ENCODE results near the gene OSGEP. TPM values are rescaled to one million over a fixed set of nuclear protein-coding genes. Genes with fewer than 3 reads are reported as not detected.
A peak's percentile ranks its signal among the peaks of the same experiment; 100 is the strongest.

The OSGEP gene
- total and polyA plus RNA-seq, 2 of the 13 experiments (the other 11 are each of a cell fraction or from before 2014, with no cell fraction given): 39.7 to 41.1 TPM

DNA sequence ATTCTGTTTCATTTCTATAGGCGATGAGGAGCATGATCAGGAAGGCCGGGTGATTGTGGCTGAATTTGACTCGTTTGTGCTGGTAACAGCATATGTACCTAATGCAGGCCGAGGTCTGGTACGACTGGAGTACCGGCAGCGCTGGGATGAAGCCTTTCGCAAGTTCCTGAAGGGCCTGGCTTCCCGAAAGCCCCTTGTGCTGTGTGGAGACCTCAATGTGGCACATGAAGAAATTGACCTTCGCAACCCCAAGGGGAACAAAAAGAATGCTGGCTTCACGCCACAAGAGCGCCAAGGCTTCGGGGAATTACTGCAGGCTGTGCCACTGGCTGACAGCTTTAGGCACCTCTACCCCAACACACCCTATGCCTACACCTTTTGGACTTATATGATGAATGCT is 2.4 kb upstream of the OSGEP start (continued):
- TF ChIP-seq, protein P1, sequence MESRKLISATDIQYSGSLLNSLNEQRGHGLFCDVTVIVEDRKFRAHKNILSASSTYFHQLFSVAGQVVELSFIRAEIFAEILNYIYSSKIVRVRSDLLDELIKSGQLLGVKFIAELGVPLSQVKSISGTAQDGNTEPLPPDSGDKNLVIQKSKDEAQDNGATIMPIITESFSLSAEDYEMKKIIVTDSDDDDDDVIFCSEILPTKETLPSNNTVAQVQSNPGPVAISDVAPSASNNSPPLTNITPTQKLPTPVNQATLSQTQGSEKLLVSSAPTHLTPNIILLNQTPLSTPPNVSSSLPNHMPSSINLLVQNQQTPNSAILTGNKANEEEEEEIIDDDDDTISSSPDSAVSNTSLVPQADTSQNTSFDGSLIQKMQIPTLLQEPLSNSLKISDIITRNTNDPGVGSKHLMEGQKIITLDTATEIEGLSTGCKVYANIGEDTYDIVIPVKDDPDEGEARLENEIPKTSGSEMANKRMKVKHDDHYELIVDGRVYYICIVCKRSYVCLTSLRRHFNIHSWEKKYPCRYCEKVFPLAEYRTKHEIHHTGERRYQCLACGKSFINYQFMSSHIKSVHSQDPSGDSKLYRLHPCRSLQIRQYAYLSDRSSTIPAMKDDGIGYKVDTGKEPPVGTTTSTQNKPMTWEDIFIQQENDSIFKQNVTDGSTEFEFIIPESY (CRISPR knock-in tag; IDR thresholded peaks at IDR 0.05): peak; percentile 75
- TF ChIP-seq ZNF614 (CRISPR knock-in tag; IDR thresholded peaks at IDR 0.05; ENCODE audit: borderline replicate concordance): no peak
- TF ChIP-seq MEIS2 (CRISPR knock-in tag; IDR thresholded peaks at IDR 0.05): no peak
- no peak for TF ChIP-seq WIZ (CRISPR knock-in tag; IDR thresholded peaks at IDR 0.05)
- no peak for TF ChIP-seq U2AF2 (IDR thresholded peaks at IDR 0.05; ENCODE audit: low read depth, low read length)
- 0 out of 2 replicates have a peak, but pooled peaks have one; percentile 27 for TF ChIP-seq PHF20 (CRISPR knock-in tag; IDR thresholded peaks at IDR 0.05)
- peak; percentile 61 for TF ChIP-seq POLR2G (IDR thresholded peaks at IDR 0.05; ENCODE audit: low read depth, low read length)
- TF ChIP-seq NR2F2 (IDR thresholded peaks at IDR 0.05; ENCODE audit: borderline replicate concordance, low read depth): no peak
- 0 out of 2 replicates have a peak, but pooled peaks have one; percentile 24 for TF ChIP-seq ZXDC (CRISPR knock-in tag; IDR thresholded peaks at IDR 0.05)
- TF ChIP-seq PAF1 (CRISPR knock-in tag; IDR thresholded peaks at IDR 0.05): peak; percentile 15; the same call in 1 of the 2 replicates
- no peak for TF ChIP-seq BCL6 (CRISPR knock-in tag; IDR thresholded peaks at IDR 0.05)
- no peak for TF ChIP-seq TBL1XR1 (IDR thresholded peaks at IDR 0.05; ENCODE audit: borderline replicate concordance, low read length, partially characterized antibody)
- 0 out of 2 replicates have a peak, but pooled peaks have one; percentile 63 for TF ChIP-seq ZNF598 (CRISPR knock-in tag; IDR thresholded peaks at IDR 0.05; ENCODE audit: borderline replicate concordance)
- TF ChIP-seq, protein P2, sequence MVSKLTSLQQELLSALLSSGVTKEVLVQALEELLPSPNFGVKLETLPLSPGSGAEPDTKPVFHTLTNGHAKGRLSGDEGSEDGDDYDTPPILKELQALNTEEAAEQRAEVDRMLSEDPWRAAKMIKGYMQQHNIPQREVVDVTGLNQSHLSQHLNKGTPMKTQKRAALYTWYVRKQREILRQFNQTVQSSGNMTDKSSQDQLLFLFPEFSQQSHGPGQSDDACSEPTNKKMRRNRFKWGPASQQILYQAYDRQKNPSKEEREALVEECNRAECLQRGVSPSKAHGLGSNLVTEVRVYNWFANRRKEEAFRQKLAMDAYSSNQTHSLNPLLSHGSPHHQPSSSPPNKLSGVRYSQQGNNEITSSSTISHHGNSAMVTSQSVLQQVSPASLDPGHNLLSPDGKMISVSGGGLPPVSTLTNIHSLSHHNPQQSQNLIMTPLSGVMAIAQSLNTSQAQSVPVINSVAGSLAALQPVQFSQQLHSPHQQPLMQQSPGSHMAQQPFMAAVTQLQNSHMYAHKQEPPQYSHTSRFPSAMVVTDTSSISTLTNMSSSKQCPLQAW (CRISPR knock-in tag; IDR thresholded peaks at IDR 0.05): no peak
- TF ChIP-seq ZHX1 (CRISPR knock-in tag; IDR thresholded peaks at IDR 0.05; ENCODE audit: low read depth): 0 out of 2 replicates have a peak, but pooled peaks have one; percentile 9
